HEK293 (cell line): Measurements from ENCODE around the gene RCAN2.

ENCODE experiments used
- CTCF ChIA-PET: fragments of 350-600 bp; formaldehyde crosslinking; extraction: SDS; loops from one replicate; lab custom pipeline; 2021; ENCODE audit warnings: antibody characterized with exemption; lab: Yijun Ruan, JAX
- POLR2A ChIA-PET: fragments of 300-600 bp; formaldehyde crosslinking; extraction: SDS; loops from one replicate; lab custom pipeline; 2020; ENCODE audit warnings: antibody characterized with exemption, inconsistent platforms; lab: Yijun Ruan, JAX
- H3K27ac ChIP-seq: fragments of 200-500 bp; sonication (Bioruptor generic); 2 replicates; pipeline ENCODE4 v1.5.1; 2014; ENCODE audit warnings: low read depth, low read length, control low read depth, inconsistent platforms; ENCODE audit errors: extremely low read depth
- H3K36me3 ChIP-seq, 2 experiments: fragments of 200-500 bp in 1 of 2; sonication (Bioruptor generic) in 1 of 2; 1 replicate in 1 of 2; 2 replicates in 1 of 2; pipeline ENCODE4 v1.5.1; 2014 to 2017; ENCODE audit warnings: inconsistent platforms in 2 of 2, low read length in 2 of 2; ENCODE audit not compliant: control insufficient read depth in 2 of 2, insufficient read depth in 1 of 2
- H3K4me1 ChIP-seq: fragments of 200-500 bp; sonication (Bioruptor generic); 2 replicates; pipeline ENCODE4 v1.5.1; 2014; ENCODE audit warnings: mild to moderate bottlenecking, low read length, inconsistent platforms; ENCODE audit not compliant: control insufficient read depth, insufficient read depth
- H3K4me3 ChIP-seq: 2 replicates; pipeline ENCODE4 v1.5.1; 2011; ENCODE audit warnings: low read depth, mild to moderate bottlenecking, control low read depth, low read length, moderate library complexity
- H3K9me3 ChIP-seq: fragments of 200-500 bp; sonication (Bioruptor generic); 2 replicates; pipeline ENCODE4 v1.5.1; 2014; ENCODE audit warnings: low read depth, low read length, inconsistent platforms; ENCODE audit not compliant: control insufficient read depth, insufficient read depth
- FEZF1 ChIP-seq: fragments of 450-650 bp; formaldehyde crosslinking; IDR thresholded peaks from 2 replicates; pipeline ENCODE4 v1.5.1; 2016; ENCODE audit warnings: missing biosample characterization, missing genetic modification characterization
- KLF7 ChIP-seq: fragments of 450-650 bp; formaldehyde crosslinking; IDR thresholded peaks from 2 replicates; pipeline ENCODE4 v1.5.1; 2016; ENCODE audit warnings: missing biosample characterization, missing genetic modification characterization, borderline replicate concordance
- MZF1 ChIP-seq: fragments of 450-650 bp; formaldehyde crosslinking; IDR thresholded peaks from 2 replicates; pipeline ENCODE4 v1.5.1; 2017; ENCODE audit warnings: missing biosample characterization, missing genetic modification characterization, borderline replicate concordance
- SALL2 ChIP-seq: fragments of 450-650 bp; formaldehyde crosslinking; IDR thresholded peaks from 2 replicates; pipeline ENCODE4 v1.5.0; 2017; ENCODE audit warnings: missing biosample characterization, mild to moderate bottlenecking, missing genetic modification characterization, borderline replicate concordance
- SCRT1 ChIP-seq: fragments of 450-650 bp; formaldehyde crosslinking; IDR thresholded peaks from 2 replicates; pipeline ENCODE4 v1.5.1; 2016; ENCODE audit warnings: missing biosample characterization, missing genetic modification characterization, borderline replicate concordance
- WT1 ChIP-seq: fragments of 450-650 bp; formaldehyde crosslinking; IDR thresholded peaks from 2 replicates; pipeline ENCODE4 v1.5.1; 2016; ENCODE audit warnings: missing biosample characterization, missing genetic modification characterization
- ZBTB26 ChIP-seq: fragments of 450-650 bp; formaldehyde crosslinking; optimal IDR thresholded peaks from 2 replicates; pipeline ENCODE3; 2016; ENCODE audit warnings: missing biosample characterization, mild to moderate bottlenecking, missing genetic modification characterization
- ZBTB48 ChIP-seq: fragments of 450-650 bp; formaldehyde crosslinking; IDR thresholded peaks from 2 replicates; pipeline ENCODE4 v1.5.1; 2016; ENCODE audit warnings: missing biosample characterization, missing genetic modification characterization
- ZFHX2 ChIP-seq: fragments of 450-650 bp; formaldehyde crosslinking; conservative IDR thresholded peaks from 2 replicates; pipeline ENCODE4 v1.5.1; 2016; ENCODE audit warnings: missing biosample characterization, missing genetic modification characterization
- ZFP3 ChIP-seq: fragments of 450-650 bp; formaldehyde crosslinking; IDR thresholded peaks from 2 replicates; pipeline ENCODE4 v1.5.1; 2016; ENCODE audit warnings: low read depth, missing biosample characterization, missing genetic modification characterization
- ZIC2 ChIP-seq: fragments of 450-650 bp; formaldehyde crosslinking; IDR thresholded peaks from 2 replicates; pipeline ENCODE4 v1.5.1; 2016; ENCODE audit warnings: missing biosample characterization, missing genetic modification characterization
- ZNF114 ChIP-seq: fragments of 450-650 bp; formaldehyde crosslinking; IDR thresholded peaks from 2 replicates; pipeline ENCODE4 v1.5.0; 2017; ENCODE audit warnings: missing biosample characterization, missing genetic modification characterization
- ZNF311 ChIP-seq: fragments of 450-650 bp; formaldehyde crosslinking; IDR thresholded peaks from 2 replicates; pipeline ENCODE4 v1.5.1; 2017; ENCODE audit warnings: missing biosample characterization, missing genetic modification characterization, borderline replicate concordance
- ZNF335 ChIP-seq: fragments of 450-650 bp; formaldehyde crosslinking; conservative IDR thresholded peaks from 2 replicates; pipeline ENCODE4 v1.5.1; 2016; ENCODE audit warnings: missing biosample characterization, missing genetic modification characterization
- ZNF404 ChIP-seq: fragments of 450-650 bp; formaldehyde crosslinking; IDR thresholded peaks from 2 replicates; pipeline ENCODE4 v1.5.1; 2017; ENCODE audit warnings: missing biosample characterization, missing genetic modification characterization
- ZNF514 ChIP-seq: fragments of 450-650 bp; formaldehyde crosslinking; IDR thresholded peaks from 2 replicates; pipeline ENCODE4 v1.5.1; 2016; ENCODE audit warnings: missing biosample characterization, missing genetic modification characterization
- ZNF529 ChIP-seq: fragments of 450-650 bp; formaldehyde crosslinking; IDR thresholded peaks from 2 replicates; pipeline ENCODE4 v1.5.1; 2017; ENCODE audit warnings: missing genetic modification characterization, missing biosample characterization; ENCODE audit not compliant: insufficient replicate concordance
- ZNF560 ChIP-seq: fragments of 450-650 bp; formaldehyde crosslinking; IDR thresholded peaks from 2 replicates; pipeline ENCODE4 v1.5.1; 2017; ENCODE audit warnings: missing biosample characterization, missing genetic modification characterization, borderline replicate concordance
- ZNF776 ChIP-seq: fragments of 450-650 bp; formaldehyde crosslinking; IDR thresholded peaks from 2 replicates; pipeline ENCODE4 v1.5.0; 2017; ENCODE audit warnings: missing biosample characterization, missing genetic modification characterization, borderline replicate concordance
- TF ChIP-seq, protein P1 (sequence below): fragments of 450-650 bp; formaldehyde crosslinking; IDR thresholded peaks from 2 replicates; pipeline ENCODE4 v1.5.1; 2017; ENCODE audit warnings: missing biosample characterization, mild to moderate bottlenecking, missing genetic modification characterization, moderate library complexity

Gene RCAN2

GRCh38 chr6:46422619-46423018 is 68.6 kb downstream of the RCAN2 start:
- POLR2A ChIA-PET: no interaction called here
- TF ChIP-seq FEZF1 (no peak), ZNF404 (no peak), ZNF311 (tag by site-specific recombination) (no peak), SCRT1 (tag by site-specific recombination) (no peak), ZNF514 (no peak), ZNF776 (tag by site-specific recombination) (no peak), ZBTB26 (tag by site-specific recombination) (no peak), KLF7 (no peak), ZFHX2 (tag by site-specific recombination) (no peak), SALL2 (tag by site-specific recombination) (no peak), ZIC2 (no peak), ZFP3 (tag by site-specific recombination) (no peak), ZBTB48 (tag by site-specific recombination) (no peak), ZNF335 (no peak), ZNF529 (tag by site-specific recombination) (no peak), ZNF114 (tag by site-specific recombination) (no peak)
- Histone ChIP-seq H3K27ac (no peak overlapping the region), H3K4me3 (no peak overlapping the region), H3K9me3 (no peaks in the 10 kb centered on the region), H3K36me3 (no peaks in the 10 kb centered on the region), H3K4me1 (peaks cover 3% of the 10 kb centered on the region; the same call in 1 of the 2 replicates)
- CTCF ChIA-PET: interaction anchor here (0.7 to 3.4 kb wide), 8 partner anchors 69 to 621 kb away, joined by 3 to 13 read pairs (median 5); partner anchors contain the start of gene RCAN2

GRCh38 chr6:46421939-46422338 is 69.3 kb downstream of the RCAN2 start:
- TF ChIP-seq ZNF560 (tag by site-specific recombination): no peak
- TF ChIP-seq ZBTB26 (tag by site-specific recombination): no peak
- TF ChIP-seq MZF1 (tag by site-specific recombination): no peak
- TF ChIP-seq WT1 (tag by site-specific recombination): peak; percentile 79
- no peak overlapping the region for H3K27ac ChIP-seq
- H3K9me3 ChIP-seq: no peaks in the 10 kb centered on the region
- no peak overlapping the region for H3K4me3 ChIP-seq
- ChIA-PET POLR2A (no interaction called here), CTCF (interaction anchor here (0.7 to 3.4 kb wide), 8 partner anchors 11 to 426 kb away, joined by 3 to 13 read pairs (median 4); partner anchors contain the start of gene RCAN2)
- peaks cover 3% of the 10 kb centered on the region; the same call in 1 of the 2 replicates for H3K4me1 ChIP-seq
- H3K36me3 ChIP-seq: no peaks in the 10 kb centered on the region

DNA sequence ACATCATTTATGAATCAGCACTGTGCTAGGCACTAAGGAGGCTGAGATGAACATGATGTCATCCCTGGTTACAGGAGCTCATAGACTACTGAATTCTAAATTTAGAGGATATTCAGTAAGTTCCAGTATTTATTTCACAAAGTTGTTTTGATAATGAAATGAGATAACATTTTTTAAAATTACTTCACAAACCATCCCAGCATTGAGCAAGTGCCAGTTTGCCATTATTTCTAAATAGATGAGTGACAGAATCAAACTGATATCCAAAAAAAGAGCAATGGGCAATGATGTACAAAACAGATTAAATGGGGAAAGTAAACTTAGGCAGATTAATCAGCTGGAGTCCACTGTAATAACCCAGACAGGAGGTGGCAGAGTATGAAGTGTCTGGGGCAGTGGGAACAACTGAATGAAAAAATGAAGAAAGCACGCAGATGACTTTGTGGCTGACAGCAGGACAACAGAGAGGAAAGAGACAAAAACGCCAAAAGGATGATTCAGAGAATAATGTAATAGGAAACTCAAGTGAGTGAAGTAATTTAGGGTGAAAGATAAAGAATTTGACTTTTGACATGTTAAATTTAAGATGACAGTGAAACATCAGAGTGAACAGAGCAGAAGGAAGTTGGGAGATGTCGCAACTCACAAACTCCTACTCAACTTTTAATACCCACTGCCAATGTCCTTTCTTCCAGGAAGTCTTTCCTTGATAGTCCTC is 70.2 kb downstream of the RCAN2 start:
- ChIA-PET POLR2A (no interaction called here), CTCF (interaction anchor here (0.6 to 3.4 kb wide), 24 partner anchors 7 to 626 kb away, joined by 3 to 13 read pairs (median 3); partner anchors contain the start of gene RCAN2)
- Histone ChIP-seq H3K9me3 (no peaks in the 10 kb centered on the region), H3K36me3 (no peaks in the 10 kb centered on the region), H3K4me3 (no peak overlapping the region), H3K27ac (no peak overlapping the region), H3K4me1 (peaks cover 3% of the 10 kb centered on the region; the same call in 1 of the 2 replicates)
- TF ChIP-seq ZFP3 (tag by site-specific recombination): peak; percentile 52; the same call in 1 of the 2 replicates
- TF ChIP-seq, protein P1, sequence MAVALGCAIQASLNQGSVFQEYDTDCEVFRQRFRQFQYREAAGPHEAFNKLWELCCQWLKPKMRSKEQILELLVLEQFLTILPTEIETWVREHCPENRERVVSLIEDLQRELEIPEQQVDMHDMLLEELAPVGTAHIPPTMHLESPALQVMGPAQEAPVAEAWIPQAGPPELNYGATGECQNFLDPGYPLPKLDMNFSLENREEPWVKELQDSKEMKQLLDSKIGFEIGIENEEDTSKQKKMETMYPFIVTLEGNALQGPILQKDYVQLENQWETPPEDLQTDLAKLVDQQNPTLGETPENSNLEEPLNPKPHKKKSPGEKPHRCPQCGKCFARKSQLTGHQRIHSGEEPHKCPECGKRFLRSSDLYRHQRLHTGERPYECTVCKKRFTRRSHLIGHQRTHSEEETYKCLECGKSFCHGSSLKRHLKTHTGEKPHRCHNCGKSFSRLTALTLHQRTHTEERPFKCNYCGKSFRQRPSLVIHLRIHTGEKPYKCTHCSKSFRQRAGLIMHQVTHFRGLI: no peak
